Activated CD4-positive, alpha-beta T cell treated with anti-CD3 and anti-CD28 coated beads, Interleukin-2, amount 10 ng/mL, durations not matched to agents 24 days and 14 days (primary cell): ENCODE data around the gene AVPR2. TPM values are rescaled to one million over a fixed set of nuclear protein-coding genes. Genes with fewer than 3 reads are reported as not detected.

Experiments
- DNase-seq: peaks from one replicate; pipeline ENCODE4 v3.0.0; 2022
- H3K27ac Mint-ChIP-seq: one replicate; pipeline ENCODE4 v1.8.0; 2022; ENCODE audit warnings: mild to moderate bottlenecking, mixed read lengths
- H3K27me3 Mint-ChIP-seq: one replicate; pipeline ENCODE4 v1.8.0; 2022; ENCODE audit warnings: mixed read lengths
- H3K36me3 Mint-ChIP-seq: one replicate; pipeline ENCODE4 v1.8.0; 2022; ENCODE audit warnings: low read depth, mild to moderate bottlenecking, mixed read lengths
- H3K4me1 Mint-ChIP-seq: one replicate; pipeline ENCODE4 v1.8.0; 2021; ENCODE audit warnings: mixed read lengths
- H3K4me3 Mint-ChIP-seq: one replicate; pipeline ENCODE4 v1.8.0; 2022; ENCODE audit warnings: mild to moderate bottlenecking, moderate library complexity, mixed read lengths
- H3K9me3 Mint-ChIP-seq: one replicate; pipeline ENCODE4 v1.8.0; 2021; ENCODE audit warnings: mixed read lengths
- intact Hi-C: fragments of 100-400 bp; cut with micrococcal nuclease; formaldehyde crosslinking; loops from one replicate; pipeline ENCODE4 v1.15.1; 2023
- total RNA-seq: library from RNA; stranded (reverse); gene quantifications from 2 replicates; pipeline ENCODE4 v1.2.3, GENCODE V29; 2022

AVPR2 gene
- total RNA-seq, 1 donor from 2014 or later: not detected

GRCh38 chrX:153921511-153922446 lies 17.3 kb downstream of the AVPR2 start:
- intact Hi-C loops: loop anchor here (10.0 kb wide), 2 partner anchors 47 to 967 kb away; no protein-coding TSS in a partner anchor
- H3K9me3 Mint-ChIP-seq: no peaks in the 10 kb centered on the region
- H3K27ac Mint-ChIP-seq: peak overlapping the region; percentile 65
- H3K36me3 Mint-ChIP-seq: peaks cover 20% of the 10 kb centered on the region
- H3K4me1 Mint-ChIP-seq: peaks cover 21% of the 10 kb centered on the region
- H3K4me3 Mint-ChIP-seq: peak overlapping the region; percentile 97
- peak; percentile 72 for DNase-seq
- H3K27me3 Mint-ChIP-seq: no peaks in the 10 kb centered on the region

DNA sequence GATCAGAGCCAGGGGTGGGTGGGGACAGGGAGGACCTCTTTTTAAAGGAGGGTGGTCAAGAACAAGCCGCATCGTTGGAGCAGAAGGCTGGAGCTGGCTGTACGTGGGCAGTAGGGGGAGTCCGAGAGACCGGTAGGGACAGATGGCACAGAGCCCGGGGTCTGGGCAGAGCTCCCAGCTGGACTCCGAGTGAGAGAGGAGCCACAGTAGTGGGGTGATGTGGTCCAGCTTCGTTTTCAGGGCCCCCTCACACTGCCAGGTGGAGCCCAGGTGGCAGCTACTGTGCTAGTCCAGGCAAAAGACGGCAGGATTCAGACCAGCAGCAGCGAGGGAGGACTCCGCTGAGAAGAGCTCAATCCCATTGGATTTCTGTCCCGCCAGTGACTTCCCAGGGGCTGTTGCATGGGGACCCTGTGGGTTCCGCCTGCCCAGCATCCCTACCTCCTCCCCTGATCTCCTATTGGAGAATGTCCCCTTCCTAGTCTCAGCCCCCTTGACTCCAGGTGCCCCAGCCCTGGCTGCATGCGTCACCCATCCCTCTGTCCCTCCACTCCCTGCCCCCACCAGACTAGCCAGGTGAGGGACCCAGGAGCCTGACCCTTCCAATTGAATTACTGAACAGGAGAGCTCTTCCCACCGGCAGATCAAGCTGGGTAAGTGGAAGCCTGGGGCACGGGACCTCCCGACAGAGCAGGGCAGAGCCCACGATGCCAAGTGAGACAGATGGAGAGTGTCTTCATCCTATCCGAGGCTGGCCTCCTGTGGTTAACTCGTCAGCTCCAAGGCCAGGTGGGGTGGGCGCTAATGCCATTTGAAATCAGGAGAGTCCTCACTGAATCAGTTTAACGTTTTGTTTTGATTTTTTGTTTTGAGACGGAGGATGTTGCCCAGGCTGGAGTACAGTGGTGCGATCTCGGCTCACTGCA lies 18.7 kb downstream of the AVPR2 start:
- intact Hi-C loops: loop anchor here (10.0 kb wide), 2 partner anchors 48 to 968 kb away; no protein-coding TSS in a partner anchor
- Mint-ChIP-seq H3K4me3 (peak overlapping the region; percentile 97), H3K9me3 (no peaks in the 10 kb centered on the region), H3K36me3 (peaks cover 14% of the 10 kb centered on the region), H3K27me3 (no peaks in the 10 kb centered on the region), H3K27ac (peak overlapping the region; percentile 51), H3K4me1 (peaks cover 25% of the 10 kb centered on the region)
- DNase-seq: peak; percentile 60

DNA sequence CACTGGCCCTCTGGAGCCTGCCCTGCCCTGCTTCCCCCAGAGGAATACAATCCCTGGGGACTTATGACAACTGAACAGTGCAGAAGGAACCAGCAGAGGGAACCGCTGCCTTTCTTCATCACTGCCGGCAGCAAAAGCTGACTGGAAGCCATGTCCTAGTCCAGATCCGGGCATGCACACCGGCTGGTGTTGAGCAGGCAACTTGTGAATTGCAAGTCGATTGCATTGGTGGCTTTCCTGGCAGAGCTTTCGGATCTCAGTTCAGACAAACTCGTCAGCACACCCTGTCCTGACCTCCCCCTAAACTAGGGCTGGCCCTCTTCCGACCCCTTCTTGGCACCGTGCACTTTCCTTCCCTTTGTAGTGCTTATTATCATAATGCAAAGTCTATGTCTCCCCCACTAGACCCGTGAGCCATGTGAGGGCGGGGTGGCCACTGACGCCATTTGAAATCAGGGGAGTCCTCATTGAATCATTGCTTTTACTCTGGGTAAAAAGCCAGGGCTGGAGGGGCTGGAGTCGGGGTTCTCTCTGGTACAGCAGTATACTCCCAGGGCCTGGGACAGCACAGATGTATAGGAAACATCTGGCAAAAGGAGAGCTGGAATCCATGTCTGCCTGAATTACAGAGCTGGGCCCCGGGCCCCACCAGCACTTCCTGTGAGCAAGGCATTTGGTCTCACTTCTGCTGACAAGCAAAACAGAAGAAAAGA lies 19.8 kb downstream of the AVPR2 start:
- no peaks in the 10 kb centered on the region for H3K9me3 Mint-ChIP-seq
- intact Hi-C loops: loop anchor here (1.0 to 10.0 kb wide), 3 partner anchors 50 to 970 kb away; partner anchors contain the start of gene PLXNB3
- peaks cover 31% of the 10 kb centered on the region for H3K4me1 Mint-ChIP-seq
- no peaks in the 10 kb centered on the region for H3K27me3 Mint-ChIP-seq
- peak; percentile 74 for DNase-seq
- peak overlapping the region; percentile 97 for H3K27ac Mint-ChIP-seq
- H3K4me3 Mint-ChIP-seq: peak overlapping the region; percentile 97
- H3K36me3 Mint-ChIP-seq: peaks cover 18% of the 10 kb centered on the region

DNA sequence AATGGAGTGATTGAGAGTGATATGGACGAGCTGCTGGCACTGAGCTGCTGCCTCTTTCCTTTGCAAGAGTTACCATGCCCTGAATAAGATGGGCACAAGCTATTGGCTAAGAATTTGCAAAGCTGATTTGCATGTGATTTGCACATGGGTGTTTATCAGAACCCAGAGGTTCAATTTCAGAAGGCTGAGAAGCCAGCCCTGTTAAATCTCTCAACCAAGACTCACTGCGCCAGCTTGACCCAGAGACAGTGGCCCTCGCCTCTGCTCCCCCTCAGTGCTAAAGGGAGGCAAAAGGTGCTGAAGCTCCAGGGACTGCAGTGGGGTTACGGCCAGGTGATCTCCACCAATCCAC lies 20.9 kb downstream of the AVPR2 start:
- peak overlapping the region; percentile 97 for H3K27ac Mint-ChIP-seq
- H3K4me3 Mint-ChIP-seq: peak overlapping the region; percentile 97
- intact Hi-C loops: loop anchor here (5.0 to 10.0 kb wide), 3 partner anchors 51 to 971 kb away; partner anchors contain the start of genes ABCD1 and BCAP31
- H3K4me1 Mint-ChIP-seq: peaks cover 28% of the 10 kb centered on the region
- H3K27me3 Mint-ChIP-seq: no peaks in the 10 kb centered on the region
- no peak for DNase-seq
- H3K36me3 Mint-ChIP-seq: peaks cover 11% of the 10 kb centered on the region
- H3K9me3 Mint-ChIP-seq: no peaks in the 10 kb centered on the region

GRCh38 chrX:153925739-153926551 lies 21.5 kb downstream of the AVPR2 start, which contains the start of gene ARHGAP4:
Gene ARHGAP4 (minus strand): TSS chrX:153926264. CDS start chrX:153926202, 62 bp downstream.
- Mint-ChIP-seq H3K4me1 (peaks cover 30% of the 10 kb centered on the region), H3K27ac (peak within 1 kb of the TSS; percentile 98), H3K4me3 (peak within 1 kb of the TSS; percentile 97), H3K27me3 (no peaks in the 10 kb centered on the region), H3K9me3 (no peaks in the 10 kb centered on the region), H3K36me3 (peaks cover 12% of the 10 kb centered on the region)
- intact Hi-C loops: loop anchor here (2.0 to 10.0 kb wide), 5 partner anchors 21 to 971 kb away; partner anchors contain the start of genes ABCD1, BCAP31, IDH3G and SSR4
- DNase-seq: peak; percentile 85

- DNase-seq: no peak
- H3K9me3 Mint-ChIP-seq: no peaks in the 10 kb centered on the region
- peak overlapping the region; percentile 98 for H3K27ac Mint-ChIP-seq
- no peaks in the 10 kb centered on the region for H3K27me3 Mint-ChIP-seq
- H3K4me1 Mint-ChIP-seq: peaks cover 30% of the 10 kb centered on the region
- peak overlapping the region; percentile 91 for H3K4me3 Mint-ChIP-seq
- peaks cover 16% of the 10 kb centered on the region for H3K36me3 Mint-ChIP-seq
- intact Hi-C loops: loop anchor here (2.0 to 10.0 kb wide), 5 partner anchors 20 to 972 kb away; partner anchors contain the start of genes ABCD1, BCAP31, IDH3G and SSR4
Measured at GRCh38 chrX:153926552-153926857, 22.0 kb downstream of the AVPR2 start.

DNA sequence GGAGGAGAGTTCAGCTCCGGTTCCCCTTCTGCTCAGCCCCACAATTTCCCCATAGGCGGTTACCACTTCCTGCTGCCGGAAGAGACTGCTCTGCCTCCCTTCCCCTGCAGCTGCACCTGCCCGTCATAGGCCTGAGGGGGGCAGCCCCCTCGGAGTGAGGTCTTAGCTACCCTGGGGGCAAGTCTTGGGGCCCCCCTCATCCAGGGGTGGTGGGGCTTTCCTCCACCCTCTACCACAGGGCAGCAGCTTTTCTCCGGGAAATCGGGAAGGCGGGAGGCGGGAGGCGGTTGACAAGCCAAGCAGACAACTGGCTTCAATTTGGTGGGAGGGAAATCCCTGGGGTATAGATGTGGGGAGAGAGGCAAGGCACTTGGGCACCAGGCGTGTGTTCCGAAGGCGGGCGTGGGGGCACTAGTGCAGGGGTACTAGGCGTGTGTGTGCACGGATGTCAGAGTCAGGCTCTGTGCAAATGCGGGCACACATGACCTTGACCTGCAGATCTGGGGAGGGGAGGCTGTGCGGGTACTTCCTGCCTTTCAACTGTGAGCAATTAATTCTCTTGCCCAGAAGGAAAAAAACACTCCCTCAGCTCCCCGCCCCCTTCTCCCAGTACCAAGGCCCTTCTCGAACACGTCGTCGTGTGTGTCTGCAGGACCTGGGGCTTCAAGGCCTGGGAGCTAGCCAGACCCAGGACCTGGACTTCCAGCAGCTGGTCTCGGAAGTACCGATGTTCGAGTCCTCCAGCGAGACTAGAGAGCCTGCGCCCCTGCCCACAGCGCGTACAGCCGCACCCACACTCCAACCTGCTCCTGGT lies 22.6 kb downstream of the AVPR2 start:
- Mint-ChIP-seq H3K4me3 (peak overlapping the region; percentile 91), H3K4me1 (peaks cover 28% of the 10 kb centered on the region), H3K27ac (peak overlapping the region; percentile 98), H3K36me3 (peaks cover 20% of the 10 kb centered on the region), H3K9me3 (no peaks in the 10 kb centered on the region), H3K27me3 (no peaks in the 10 kb centered on the region)
- DNase-seq: peak; percentile 92
- intact Hi-C loops: loop anchor here (2.0 to 10.0 kb wide), 5 partner anchors 20 to 972 kb away; partner anchors contain the start of genes ABCD1, BCAP31, IDH3G and SSR4

DNA sequence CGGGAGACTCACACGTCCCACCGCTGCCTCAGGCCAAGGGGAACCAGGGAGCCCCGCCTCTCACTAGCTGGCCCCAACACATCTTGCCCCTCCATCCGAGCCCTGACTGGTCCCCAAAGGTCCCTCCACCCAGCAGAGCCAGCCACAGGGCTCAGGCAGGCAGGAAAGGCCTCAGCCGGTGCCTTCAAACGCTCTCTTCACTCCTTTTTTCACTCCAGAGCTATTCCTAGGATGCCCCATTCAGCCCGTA lies 23.1 kb downstream of the AVPR2 start:
- peaks cover 23% of the 10 kb centered on the region for H3K4me1 Mint-ChIP-seq
- peaks cover 22% of the 10 kb centered on the region for H3K36me3 Mint-ChIP-seq
- intact Hi-C loops: loop anchor here (2.0 to 10.0 kb wide), 5 partner anchors 19 to 973 kb away; partner anchors contain the start of genes ABCD1, BCAP31, IDH3G and SSR4
- no peaks in the 10 kb centered on the region for H3K27me3 Mint-ChIP-seq
- peak overlapping the region; percentile 91 for H3K4me3 Mint-ChIP-seq
- H3K27ac Mint-ChIP-seq: peak overlapping the region; percentile 98
- no peaks in the 10 kb centered on the region for H3K9me3 Mint-ChIP-seq
- DNase-seq: no peak

- H3K27ac Mint-ChIP-seq: peak overlapping the region; percentile 98
- peak overlapping the region; percentile 91 for H3K4me3 Mint-ChIP-seq
- H3K27me3 Mint-ChIP-seq: no peaks in the 10 kb centered on the region
- peaks cover 22% of the 10 kb centered on the region for H3K36me3 Mint-ChIP-seq
- H3K9me3 Mint-ChIP-seq: no peaks in the 10 kb centered on the region
- peaks cover 21% of the 10 kb centered on the region for H3K4me1 Mint-ChIP-seq
- intact Hi-C loops: loop anchor here (1.0 to 10.0 kb wide), 6 partner anchors 19 to 973 kb away; partner anchors contain the start of genes ABCD1, BCAP31, IDH3G and SSR4
- DNase-seq: peak; percentile 97
Measured at GRCh38 chrX:153927922-153928760, 23.7 kb downstream of the AVPR2 start.

GRCh38 chrX:153928846-153929245 lies 24.4 kb downstream of the AVPR2 start:
- H3K4me3 Mint-ChIP-seq: peak overlapping the region; percentile 91
- no peaks in the 10 kb centered on the region for H3K27me3 Mint-ChIP-seq
- no peak for DNase-seq
- H3K27ac Mint-ChIP-seq: peak overlapping the region; percentile 52
- no peaks in the 10 kb centered on the region for H3K9me3 Mint-ChIP-seq
- peaks cover 20% of the 10 kb centered on the region for H3K4me1 Mint-ChIP-seq
- intact Hi-C loops: loop anchor here (1.0 to 10.0 kb wide), 4 partner anchors 43 to 974 kb away; partner anchors contain the start of genes ABCD1, BCAP31 and TMEM187
- peaks cover 21% of the 10 kb centered on the region for H3K36me3 Mint-ChIP-seq

DNA sequence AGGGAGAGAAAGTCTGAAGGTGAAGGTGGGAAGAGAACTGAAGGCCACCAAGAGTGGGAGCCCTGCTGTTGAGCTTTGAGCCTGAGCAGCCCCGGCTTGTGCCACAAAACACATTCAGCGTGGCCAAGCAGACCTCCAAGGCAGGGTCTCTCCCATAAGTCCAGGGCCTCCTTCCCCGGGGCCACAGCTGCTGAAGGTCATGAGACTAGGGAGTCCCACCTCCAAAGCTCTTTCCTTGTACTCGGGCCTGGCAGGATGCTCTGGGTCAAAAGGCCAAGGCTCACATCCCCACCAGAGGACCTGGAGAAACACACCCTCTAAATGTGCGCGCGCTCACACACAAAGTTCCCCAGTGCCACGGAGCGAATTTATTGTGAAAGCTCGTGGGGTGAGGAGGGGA lies 25.1 kb downstream of the AVPR2 start:
- H3K27me3 Mint-ChIP-seq: no peaks in the 10 kb centered on the region
- no peaks in the 10 kb centered on the region for H3K9me3 Mint-ChIP-seq
- intact Hi-C loops: loop anchor here (5.0 to 10.0 kb wide), 3 partner anchors 55 to 975 kb away; partner anchors contain the start of genes ABCD1 and BCAP31
- peaks cover 21% of the 10 kb centered on the region for H3K36me3 Mint-ChIP-seq
- H3K4me3 Mint-ChIP-seq: peak overlapping the region; percentile 91
- H3K27ac Mint-ChIP-seq: no peak overlapping the region
- no peak for DNase-seq
- peaks cover 18% of the 10 kb centered on the region for H3K4me1 Mint-ChIP-seq
